HepG2 (cell line): ENCODE data around the gene PRKAR2B. TPM values are rescaled to one million over a fixed set of nuclear protein-coding genes. Genes with fewer than 3 reads are reported as not detected.

Source experiments
- EEA1 ChIP-seq: sonication (generic); formaldehyde crosslinking; IDR thresholded peaks from 2 replicates; pipeline ENCODE4 v1.5.1; 2020; ENCODE audit warnings: mild to moderate bottlenecking, missing genetic modification reagents, borderline replicate concordance
- ELK4 ChIP-seq: sonication (generic); formaldehyde crosslinking; IDR thresholded peaks from 2 replicates; pipeline ENCODE4 v1.9.0; 2021; ENCODE audit warnings: missing genetic modification reagents, borderline replicate concordance
- FOXP4 ChIP-seq: sonication (generic); formaldehyde crosslinking; IDR thresholded peaks from 2 replicates; pipeline ENCODE4 v1.4.0; 2020; ENCODE audit warnings: missing genetic modification reagents
- KAT8 ChIP-seq: IDR thresholded peaks from 2 replicates; pipeline ENCODE4 v1.6.1; 2016; ENCODE audit warnings: missing genetic modification reagents, missing compliant biosample characterization
- LBX2 ChIP-seq: sonication (generic); formaldehyde crosslinking; IDR thresholded peaks from 2 replicates; pipeline ENCODE4 v1.5.0; 2020; ENCODE audit warnings: missing genetic modification reagents, mild to moderate bottlenecking, borderline replicate concordance
- LCORL ChIP-seq, 2 experiments: fragments of 450-650 bp in 1 of 2; sonication (generic) in 1 of 2; formaldehyde crosslinking in 1 of 2; IDR thresholded peaks; 2 replicates each; pipeline versions ENCODE4 v1.5.0 to v1.6.1; 2017 to 2020; ENCODE audit warnings: antibody characterized with exemption in 1 of 2, missing genetic modification reagents in 1 of 2
- MNT ChIP-seq: fragments of 450-650 bp; IDR thresholded peaks from 2 replicates; pipeline ENCODE4 v1.6.1; 2016
- NCOA2 ChIP-seq: sonication (generic); formaldehyde crosslinking; IDR thresholded peaks from 2 replicates; pipeline ENCODE4 v1.8.0; 2022; ENCODE audit warnings: inconsistent platforms
- PHF8 ChIP-seq: sonication (generic); formaldehyde crosslinking; IDR thresholded peaks from 2 replicates; pipeline ENCODE4 v1.5.0; 2020; ENCODE audit warnings: missing genetic modification reagents
- SOX5 ChIP-seq: IDR thresholded peaks from 2 replicates; pipeline ENCODE4 v1.6.1; 2016; ENCODE audit warnings: borderline replicate concordance
- TFDP1 ChIP-seq: IDR thresholded peaks from 2 replicates; pipeline ENCODE4 v1.6.1; 2016; ENCODE audit warnings: missing compliant biosample characterization, missing genetic modification reagents, borderline replicate concordance
- TFDP2 ChIP-seq: sonication (generic); formaldehyde crosslinking; IDR thresholded peaks from 2 replicates; pipeline ENCODE4 v1.4.0; 2020; ENCODE audit warnings: missing genetic modification reagents
- TSC22D2 ChIP-seq: sonication (generic); formaldehyde crosslinking; IDR thresholded peaks from 2 replicates; pipeline ENCODE4 v1.5.1; 2020; ENCODE audit warnings: missing genetic modification reagents, mild to moderate bottlenecking, borderline replicate concordance
- ZBTB46 ChIP-seq: sonication (generic); formaldehyde crosslinking; IDR thresholded peaks from 2 replicates; pipeline ENCODE4 v1.4.0; 2020; ENCODE audit warnings: mild to moderate bottlenecking, missing genetic modification reagents, borderline replicate concordance
- ZC3H4 ChIP-seq: sonication (generic); formaldehyde crosslinking; IDR thresholded peaks from 2 replicates; pipeline ENCODE4 v1.4.0; 2020; ENCODE audit warnings: missing genetic modification reagents, borderline replicate concordance
- ZNF33A ChIP-seq: sonication (generic); formaldehyde crosslinking; IDR thresholded peaks from 2 replicates; pipeline ENCODE4 v1.5.1; 2020; ENCODE audit warnings: missing genetic modification reagents, mild to moderate bottlenecking, moderate library complexity, borderline replicate concordance
- ZNF619 ChIP-seq: sonication (generic); formaldehyde crosslinking; IDR thresholded peaks from 2 replicates; pipeline ENCODE4 v1.4.0; 2020; ENCODE audit warnings: mild to moderate bottlenecking, missing genetic modification reagents
- ZNF878 ChIP-seq: sonication (generic); formaldehyde crosslinking; IDR thresholded peaks from 2 replicates; pipeline ENCODE4 v1.8.1; 2023; ENCODE audit warnings: mild to moderate bottlenecking, missing genetic modification reagents, moderate library complexity
- polyA plus RNA-seq, 8 experiments: library from polyadenylated mRNA; depleted of rRNA in 3 of 8; stranded (reverse) in 7 of 8; unstranded in 1 of 8; fragments of >200 nt; fragmentation: Illumina TruSeq in 4 of 8; extraction: Trizol in 4 of 8; gene quantifications; 2 replicates each; pipeline versions ENCODE4 v1.2.1 to v1.2.3, GENCODE V29; 2011 to 2016; ENCODE audit warnings: low read depth in 4 of 8, missing spikeins in 1 of 8, mixed read lengths in 1 of 8; ENCODE audit not compliant: insufficient read depth in 1 of 8
- total RNA-seq, 5 experiments: library from RNA; depleted of rRNA; stranded (reverse); fragments of >200 nt; fragmentation: Illumina TruSeq; extraction: Trizol; gene quantifications; 2 replicates each; pipeline ENCODE4 v1.2.3, GENCODE V29; 2016; ENCODE audit warnings: low read depth in 1 of 5

The PRKAR2B gene
- total and polyA plus RNA-seq, 2 of the 13 experiments (the other 11 are each of a cell fraction or from before 2014, with no cell fraction given) = not detected

- no peak for TF ChIP-seq ZNF878 (CRISPR knock-in tag)
- TF ChIP-seq FOXP4 (CRISPR knock-in tag) = peak; percentile 77
- no peak for TF ChIP-seq LBX2 (CRISPR knock-in tag)
- TF ChIP-seq NCOA2 (CRISPR knock-in tag) = peak; percentile 53; the same call in 1 of the 2 replicates
- TF ChIP-seq PHF8 (CRISPR knock-in tag) = peak; percentile 68
- no peak for TF ChIP-seq ZNF619
- TF ChIP-seq ELK4 (CRISPR knock-in tag) = no peak
- peak; percentile 77 for TF ChIP-seq KAT8 (CRISPR knock-in tag)
- TF ChIP-seq ZBTB46 (CRISPR knock-in tag) = no peak
- 0 out of 2 replicates have a peak, but pooled peaks have one; percentile 42 for TF ChIP-seq ZC3H4 (CRISPR knock-in tag)
- no peak for TF ChIP-seq ZNF33A (CRISPR knock-in tag)
- 0 out of 2 replicates have a peak, but pooled peaks have one; percentile 32 for TF ChIP-seq TFDP2 (CRISPR knock-in tag)
- TF ChIP-seq SOX5 (CRISPR knock-in tag) = peak; percentile 72; the same call in 1 of the 2 replicates
- no peak for TF ChIP-seq TSC22D2 (CRISPR knock-in tag)
- TF ChIP-seq MNT = peak; percentile 64
- no peak for TF ChIP-seq TFDP1 (CRISPR knock-in tag)
- no peak for TF ChIP-seq EEA1 (CRISPR knock-in tag)
- TF ChIP-seq LCORL (IDR thresholded peaks at IDR 0.05) = peak; percentile 10; the same call in 1 of the 2 replicates
- TF ChIP-seq LCORL (CRISPR knock-in tag; IDR thresholded peaks at IDR 0.05) = peak; percentile 77
Observed at GRCh38 chr7:107169120-107170050, 124.9 kb downstream of the PRKAR2B start (continued).
